ENCODE data around the gene RNU6-8. TPM values are rescaled to one million over a fixed set of nuclear protein-coding genes. Genes with fewer than 3 reads are reported as not detected.

Gene RNU6-8
- total RNA-seq: not detected

GRCh38 chr14:32202998-32203882, at the start of gene RNU6-8:
RNU6-8 (minus strand) TSS chr14:32203269.
- CTCF ChIA-PET: interaction anchor here (1.0 to 1.7 kb wide), 5 partner anchors 9 to 130 kb away, joined by 3 to 6 read pairs (median 4); no protein-coding TSS in a partner anchor
- Mint-ChIP-seq H3K4me3 (peak within 1 kb of the TSS; percentile 78), H3K36me3 (ENCODE audit: low read depth) (no peaks in the 10 kb centered on the region), H3K9me3 (no peaks in the 10 kb centered on the region), H3K27me3 (no peaks in the 10 kb centered on the region), H3K4me1 (ENCODE audit: low read depth) (peaks cover 40% of the 10 kb centered on the region), H3K27ac (peak within 1 kb of the TSS; percentile 98)
- intact Hi-C loops (cut with micrococcal nuclease): loop anchor here (1.0 to 5.0 kb wide), 3 partner anchors 49 to 641 kb away; partner anchors contain the start of gene NUBPL
- ATAC-seq (peak; percentile 83), DNase-seq (peak; percentile 89)
- POLR2A ChIA-PET: interaction anchor here (0.6 to 1.9 kb wide), 2 partner anchors 125 to 218 kb away, joined by 3 to 6 read pairs; no protein-coding TSS in a partner anchor
- TF ChIP-seq CTCF (IDR thresholded peaks at IDR 0.05): no peak

GRCh38 chr14:32252030-32252670, 49.1 kb upstream of the RNU6-8 start:
- DNase-seq: peak; percentile 65
- Mint-ChIP-seq H3K27ac (no peak overlapping the region), H3K9me3 (no peaks in the 10 kb centered on the region), H3K4me1 (ENCODE audit: low read depth) (no peaks in the 10 kb centered on the region), H3K27me3 (no peaks in the 10 kb centered on the region), H3K36me3 (ENCODE audit: low read depth) (no peaks in the 10 kb centered on the region), H3K4me3 (no peak overlapping the region)
- TF ChIP-seq CTCF (IDR thresholded peaks at IDR 0.05): peak; percentile 92
- intact Hi-C loops (cut with micrococcal nuclease): loop anchor here (1.0 to 5.0 kb wide), 4 partner anchors 50 to 740 kb away; partner anchors contain the start of genes RNU6-7 and RNU6-8
- ChIA-PET POLR2A (no interaction called here), CTCF (interaction anchor here (0.6 to 6.6 kb wide), 32 partner anchors 9 to 742 kb away, joined by 3 to 76 read pairs (median 4); partner anchors contain the start of genes ARHGAP5, NUBPL and RNU6-8)
- peak; percentile 95 for ATAC-seq

GRCh38 chr14:32251530-32251929, 48.5 kb upstream of the RNU6-8 start:
- ChIA-PET CTCF (interaction anchor here (0.7 to 6.6 kb wide), 19 partner anchors 9 to 1598 kb away, joined by 3 to 76 read pairs (median 5); no protein-coding TSS in a partner anchor), POLR2A (no interaction called here)
- no peaks in the 10 kb centered on the region for H3K27me3 Mint-ChIP-seq
- no peak for TF ChIP-seq CTCF (IDR thresholded peaks at IDR 0.05)
- no peaks in the 10 kb centered on the region for H3K36me3 Mint-ChIP-seq (ENCODE audit: low read depth)
- H3K4me3 Mint-ChIP-seq: no peak overlapping the region
- H3K4me1 Mint-ChIP-seq (ENCODE audit: low read depth): no peaks in the 10 kb centered on the region
- intact Hi-C loops (cut with micrococcal nuclease): loop anchor here (5.0 kb wide), 3 partner anchors 49 to 739 kb away; partner anchors contain the start of genes RNU6-7 and RNU6-8
- no peak for ATAC-seq
- no peak for DNase-seq
- no peaks in the 10 kb centered on the region for H3K9me3 Mint-ChIP-seq
- no peak overlapping the region for H3K27ac Mint-ChIP-seq

DNA sequence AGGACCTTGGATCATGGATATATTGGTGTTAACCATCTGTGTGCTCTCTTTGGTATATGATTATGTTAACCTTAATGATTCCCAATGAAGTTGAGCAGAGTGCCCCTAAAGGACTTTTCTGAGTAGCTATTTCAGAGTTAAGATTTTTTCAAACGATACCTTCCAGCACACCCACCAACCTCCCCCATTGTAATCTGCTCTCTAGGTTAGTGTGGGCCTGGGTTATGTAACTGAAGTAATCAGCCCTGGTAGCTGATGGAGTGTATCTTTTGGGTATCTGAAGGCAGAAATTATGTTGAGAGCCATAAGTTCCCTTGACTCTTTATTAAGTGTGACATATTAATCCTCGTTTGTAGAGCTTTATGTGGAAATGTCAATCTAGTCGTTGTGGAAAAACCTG, 47.6 kb upstream of the RNU6-8 start:
- Mint-ChIP-seq H3K4me3 (no peak overlapping the region), H3K27me3 (no peaks in the 10 kb centered on the region), H3K36me3 (ENCODE audit: low read depth) (no peaks in the 10 kb centered on the region), H3K9me3 (no peaks in the 10 kb centered on the region), H3K4me1 (ENCODE audit: low read depth) (no peaks in the 10 kb centered on the region), H3K27ac (no peak overlapping the region)
- POLR2A ChIA-PET: interaction anchor here (0.6 kb wide), 1 partner anchor 324 kb away, joined by 3 read pairs; no protein-coding TSS in a partner anchor
- CTCF ChIA-PET: interaction anchor here (0.7 to 6.6 kb wide), 14 partner anchors 8 to 1597 kb away, joined by 3 to 76 read pairs (median 6); no protein-coding TSS in a partner anchor
- ATAC-seq: no peak
- intact Hi-C loops (cut with micrococcal nuclease): loop anchor here (5.0 kb wide), 3 partner anchors 48 to 738 kb away; partner anchors contain the start of genes RNU6-7 and RNU6-8
- no peak for DNase-seq
- no peak for TF ChIP-seq CTCF (IDR thresholded peaks at IDR 0.05)
